Measurements from ENCODE around the gene LCP2. TPM values are rescaled to one million over a fixed set of nuclear protein-coding genes. Genes with fewer than 3 reads are reported as not detected.

Gene LCP2
- total RNA-seq, 1 donor from 2014 or later = not detected

- DNase-seq (ENCODE audit: low read depth) = no peak
- no peak for TF ChIP-seq CTCF (conservative IDR thresholded peaks at IDR 0.05; ENCODE audit: low read depth, low read length)
- H3K4me3 ChIP-seq (ENCODE audit: low read depth, low read length) = no peak overlapping the region
These were observed 18.7 kb downstream of the LCP2 start for GRCh38 chr5:170278611-170279458.

DNA sequence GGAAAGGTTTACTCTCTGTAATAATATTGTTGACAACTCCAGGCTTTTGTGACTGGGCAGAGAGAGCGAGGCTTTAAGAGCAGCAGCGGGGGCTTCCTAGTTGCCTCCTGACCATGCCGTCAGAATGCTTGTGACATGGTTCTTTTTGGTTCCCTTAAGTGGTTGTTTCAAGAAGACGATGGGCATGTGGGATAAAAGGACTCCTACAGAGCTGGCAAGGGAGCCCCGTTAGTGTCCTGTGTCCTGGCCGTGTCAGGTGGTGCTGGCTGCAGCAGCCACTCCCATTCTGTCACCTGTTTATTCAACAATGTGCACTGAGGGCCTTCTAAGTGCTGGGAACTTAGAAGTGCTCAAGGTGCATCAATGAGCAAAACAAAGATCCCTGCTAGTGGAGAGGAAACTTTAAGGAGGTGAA lies 19.7 kb downstream of the LCP2 start:
- no peak overlapping the region for H3K4me3 ChIP-seq (ENCODE audit: low read depth, low read length)
- no peak for TF ChIP-seq CTCF (conservative IDR thresholded peaks at IDR 0.05; ENCODE audit: low read depth, low read length)
- DNase-seq (ENCODE audit: low read depth) = no peak

- DNase-seq (ENCODE audit: low read depth) = no peak
- H3K4me3 ChIP-seq (ENCODE audit: low read depth, low read length) = no peak overlapping the region
- TF ChIP-seq CTCF (conservative IDR thresholded peaks at IDR 0.05; ENCODE audit: low read depth, low read length) = no peak
These were observed 21.4 kb downstream of the LCP2 start for GRCh38 chr5:170276140-170276539.

DNA sequence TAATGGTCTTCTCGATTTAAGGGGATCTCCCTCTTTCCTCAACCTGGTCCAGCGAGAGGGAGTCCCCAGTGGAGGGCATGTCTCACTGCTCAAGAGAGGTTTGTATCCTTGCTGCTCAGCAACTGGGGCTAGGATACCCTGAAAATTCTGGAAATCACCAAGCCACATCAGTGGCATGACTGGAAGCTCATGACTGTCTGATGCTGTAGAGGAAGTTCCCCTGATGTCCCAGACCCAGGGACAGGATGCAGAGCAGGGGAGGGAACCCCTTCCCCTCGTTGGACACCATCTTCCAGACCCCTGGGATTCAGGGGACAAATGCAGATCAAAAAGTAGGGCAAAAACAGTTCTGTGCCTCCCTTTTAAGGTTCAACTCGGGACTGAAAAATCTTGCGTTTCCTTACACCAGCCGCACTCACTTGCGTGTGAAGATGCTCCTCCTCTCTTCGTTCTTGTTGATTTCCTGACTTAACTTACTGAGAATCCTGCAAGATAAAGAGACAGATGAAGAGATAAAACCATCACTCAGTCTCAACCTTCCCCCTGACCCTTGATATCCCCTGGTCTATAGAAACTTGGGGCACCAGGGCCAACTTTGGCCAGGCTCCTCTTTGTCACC lies 22.1 kb downstream of the LCP2 start:
- no peak overlapping the region for H3K4me3 ChIP-seq (ENCODE audit: low read depth, low read length)
- TF ChIP-seq CTCF (conservative IDR thresholded peaks at IDR 0.05; ENCODE audit: low read depth, low read length) = no peak
- no peak for DNase-seq (ENCODE audit: low read depth)

GRCh38 chr5:170273968-170274710 lies 23.4 kb downstream of the LCP2 start:
- H3K4me3 ChIP-seq (ENCODE audit: low read depth, low read length) = no peak overlapping the region
- no peak for DNase-seq (ENCODE audit: low read depth)
- TF ChIP-seq CTCF (conservative IDR thresholded peaks at IDR 0.05; ENCODE audit: low read depth, low read length) = peak; percentile 26

DNA sequence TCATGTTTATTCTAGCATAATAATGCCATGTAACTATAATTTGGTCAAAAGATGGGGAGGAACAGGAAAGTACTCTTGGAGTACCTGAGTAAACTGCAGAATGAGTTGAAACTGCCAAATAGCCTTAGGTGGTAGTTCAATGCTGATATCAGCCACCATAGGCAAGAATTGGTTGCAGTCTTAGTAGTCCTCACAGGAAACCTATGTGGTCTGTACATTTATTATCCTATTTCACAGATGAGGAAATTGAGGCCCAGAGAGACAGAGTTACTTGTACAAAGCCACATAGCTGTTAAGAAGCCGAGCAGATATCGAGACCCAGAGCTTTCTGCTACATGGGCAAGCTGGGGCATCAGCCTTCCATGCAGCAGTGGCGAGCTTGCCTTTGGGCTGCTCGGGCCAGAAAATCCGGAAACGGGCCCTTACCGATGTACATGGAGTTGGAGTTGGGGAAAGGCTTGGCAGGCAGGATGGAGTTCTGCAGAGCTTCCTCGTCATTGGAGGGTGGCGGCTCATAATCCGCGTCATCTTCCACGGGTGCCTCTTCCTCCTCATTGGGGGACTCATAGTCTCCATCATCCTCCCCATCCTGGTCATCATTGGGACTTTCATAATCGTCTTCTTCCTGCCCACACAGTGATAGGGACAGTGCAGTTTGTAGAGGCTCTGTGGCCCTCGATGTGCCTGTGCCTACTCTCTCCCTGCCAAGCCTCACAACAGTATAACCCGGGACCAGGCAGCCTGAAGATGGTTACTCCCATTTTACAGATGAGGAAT lies 27.1 kb downstream of the LCP2 start:
- TF ChIP-seq CTCF (conservative IDR thresholded peaks at IDR 0.05; ENCODE audit: low read depth, low read length) = no peak
- no peak overlapping the region for H3K4me3 ChIP-seq (ENCODE audit: low read depth, low read length)
- DNase-seq (ENCODE audit: low read depth) = no peak
